IPS-18c (cell line): ENCODE data around the gene CELF1.
A peak's percentile ranks its signal among the peaks of the same experiment; 100 is the strongest.

Experiments used
- H3K4me3 ChIP-seq: 2 replicates; pipeline ENCODE4 v1.7.0; 2013; ENCODE audit warnings: low read depth, mild to moderate bottlenecking, low read length, moderate library complexity; ENCODE audit not compliant: insufficient read depth
- H3K9me3 ChIP-seq: one replicate; pipeline ENCODE4 v1.6.1; 2013; ENCODE audit warnings: mild to moderate bottlenecking, low read length, moderate library complexity; ENCODE audit not compliant: control insufficient read depth, insufficient read depth

CELF1 gene

GRCh38 chr11:47431356-47432083 lies 121.4 kb downstream of the CELF1 start:
- Histone ChIP-seq H3K4me3 (no peak overlapping the region), H3K9me3 (no peaks in the 10 kb centered on the region)

GRCh38 chr11:47430524-47430923 lies 122.4 kb downstream of the CELF1 start:
- Histone ChIP-seq H3K4me3 (no peak overlapping the region), H3K9me3 (no peaks in the 10 kb centered on the region)

- H3K9me3 ChIP-seq = no peaks in the 10 kb centered on the region
- H3K4me3 ChIP-seq = peak within 1 kb of the TSS; percentile 80
These were observed 126.6 kb downstream of the CELF1 start, which contains the start of gene PSMC3 for GRCh38 chr11:47426062-47426956. Gene PSMC3, minus strand, starts transcription at chr11:47426439. Its CDS starts 160 bp downstream, at chr11:47426279.

GRCh38 chr11:47425611-47426010 lies 127.3 kb downstream of the CELF1 start:
- peak overlapping the region; percentile 80 for H3K4me3 ChIP-seq
- H3K9me3 ChIP-seq = no peaks in the 10 kb centered on the region

GRCh38 chr11:47418454-47419259 lies 134.3 kb downstream of the CELF1 start:
- no peak overlapping the region for H3K4me3 ChIP-seq
- H3K9me3 ChIP-seq = no peaks in the 10 kb centered on the region

- H3K9me3 ChIP-seq = no peaks in the 10 kb centered on the region
- no peak overlapping the region for H3K4me3 ChIP-seq
These were observed 135.2 kb downstream of the CELF1 start for GRCh38 chr11:47417712-47418111.

- no peak overlapping the region for H3K4me3 ChIP-seq
- H3K9me3 ChIP-seq = no peaks in the 10 kb centered on the region
These were observed 136.9 kb downstream of the CELF1 start for GRCh38 chr11:47415949-47416472.
